Measurements from ENCODE around the gene PDIA5.

- TF ChIP-seq CTCF (IDR thresholded peaks at IDR 0.05; ENCODE audit: low read depth, low read length, missing input control) = no peak
- TF ChIP-seq MAX (IDR thresholded peaks at IDR 0.05) = no peak
- TF ChIP-seq YY1 (IDR thresholded peaks at IDR 0.05) = no peak
- TF ChIP-seq RAD21 (IDR thresholded peaks at IDR 0.05) = no peak
- no peak for TF ChIP-seq JUND (IDR thresholded peaks at IDR 0.05)
- no peak for TF ChIP-seq GABPA (IDR thresholded peaks at IDR 0.05 in 1 of 2, conservative IDR thresholded peaks at IDR 0.05 in 1 of 2)
- no peak for TF ChIP-seq RXRA (IDR thresholded peaks at IDR 0.05)
- no peak for TF ChIP-seq REST (IDR thresholded peaks at IDR 0.05)
- no peak for TF ChIP-seq ATF3 (IDR thresholded peaks at IDR 0.05)
- TF ChIP-seq TAF1 (conservative IDR thresholded peaks at IDR 0.05) = no peak
- TF ChIP-seq ZBTB33 (IDR thresholded peaks at IDR 0.05) = no peak
- no peak for TF ChIP-seq FOXA1 (IDR thresholded peaks at IDR 0.05)
Measured at GRCh38 chr3:123066599-123066895, 278 bp upstream of the PDIA5 start.
